ENCODE measurements around the gene GPS1. TPM values are rescaled to one million over a fixed set of nuclear protein-coding genes. Genes with fewer than 3 reads are reported as not detected.

Gene GPS1
- total RNA-seq, 1 donor from 2014 or later = 156 TPM

- Mint-ChIP-seq H3K27ac (ENCODE audit: unreplicated experiment) (no peak overlapping the region), H3K36me3 (ENCODE audit: low read depth) (no peaks in the 10 kb centered on the region), H3K4me1 (peaks cover 14% of the 10 kb centered on the region), H3K27me3 (ENCODE audit: low read depth) (no peaks in the 10 kb centered on the region), H3K9me3 (no peaks in the 10 kb centered on the region), H3K4me3 (no peak overlapping the region)
- DNase-seq (ENCODE audit: low read depth, low spot score) = no peak
- TF ChIP-seq CTCF (conservative IDR thresholded peaks at IDR 0.05) = no peak
Measured at GRCh38 chr17:82009413-82009812, 42.3 kb upstream of the GPS1 start.

- no peak for TF ChIP-seq CTCF (conservative IDR thresholded peaks at IDR 0.05)
- Mint-ChIP-seq H3K27me3 (ENCODE audit: low read depth) (no peaks in the 10 kb centered on the region), H3K36me3 (ENCODE audit: low read depth) (no peaks in the 10 kb centered on the region), H3K4me1 (peaks cover 13% of the 10 kb centered on the region), H3K27ac (ENCODE audit: unreplicated experiment) (no peak overlapping the region), H3K9me3 (no peaks in the 10 kb centered on the region), H3K4me3 (no peak overlapping the region)
- DNase-seq (ENCODE audit: low read depth, low spot score) = no peak
Measured at GRCh38 chr17:82010575-82011525, 40.8 kb upstream of the GPS1 start.

GRCh38 chr17:82011617-82012187 lies 40.0 kb upstream of the GPS1 start:
- Mint-ChIP-seq H3K4me1 (peaks cover 7% of the 10 kb centered on the region), H3K27ac (ENCODE audit: unreplicated experiment) (no peak overlapping the region)

GRCh38 chr17:82012261-82012639 lies 39.4 kb upstream of the GPS1 start:
- H3K4me1 Mint-ChIP-seq = peaks cover 7% of the 10 kb centered on the region
- DNase-seq (ENCODE audit: low read depth, low spot score) = peak; percentile 59
- H3K27ac Mint-ChIP-seq (ENCODE audit: unreplicated experiment) = no peak overlapping the region
- no peak overlapping the region for H3K4me3 Mint-ChIP-seq
- H3K27me3 Mint-ChIP-seq (ENCODE audit: low read depth) = no peaks in the 10 kb centered on the region
- no peaks in the 10 kb centered on the region for H3K36me3 Mint-ChIP-seq (ENCODE audit: low read depth)
- TF ChIP-seq CTCF (conservative IDR thresholded peaks at IDR 0.05) = no peak
- no peaks in the 10 kb centered on the region for H3K9me3 Mint-ChIP-seq

More at GRCh38 chr17:82011617-82012187, 40.0 kb upstream of the GPS1 start:
- H3K4me3 Mint-ChIP-seq = no peak overlapping the region
- no peak for DNase-seq (ENCODE audit: low read depth, low spot score)
- no peak for TF ChIP-seq CTCF (conservative IDR thresholded peaks at IDR 0.05)
- H3K27me3 Mint-ChIP-seq (ENCODE audit: low read depth) = no peaks in the 10 kb centered on the region
- no peaks in the 10 kb centered on the region for H3K9me3 Mint-ChIP-seq
- H3K36me3 Mint-ChIP-seq (ENCODE audit: low read depth) = no peaks in the 10 kb centered on the region

- DNase-seq (ENCODE audit: low read depth, low spot score) = no peak
- Mint-ChIP-seq H3K27me3 (ENCODE audit: low read depth) (no peaks in the 10 kb centered on the region), H3K4me1 (peaks cover 7% of the 10 kb centered on the region), H3K9me3 (no peaks in the 10 kb centered on the region), H3K4me3 (peak overlapping the region; percentile 81), H3K27ac (ENCODE audit: unreplicated experiment) (peak overlapping the region; percentile 67), H3K36me3 (ENCODE audit: low read depth) (no peaks in the 10 kb centered on the region)
- TF ChIP-seq CTCF (conservative IDR thresholded peaks at IDR 0.05) = no peak
Measured at GRCh38 chr17:82012640-82013295, 38.9 kb upstream of the GPS1 start.
